Fibroblast of skin of left biceps (primary cell): ENCODE results near the gene BTBD16.

Source experiments
- DNase-seq, 2 experiments: peaks; one replicate each; pipeline ENCODE4 v3.0.0-alpha.2; 2013; ENCODE audit warnings: low read depth in 2 of 2

BTBD16 gene

DNA sequence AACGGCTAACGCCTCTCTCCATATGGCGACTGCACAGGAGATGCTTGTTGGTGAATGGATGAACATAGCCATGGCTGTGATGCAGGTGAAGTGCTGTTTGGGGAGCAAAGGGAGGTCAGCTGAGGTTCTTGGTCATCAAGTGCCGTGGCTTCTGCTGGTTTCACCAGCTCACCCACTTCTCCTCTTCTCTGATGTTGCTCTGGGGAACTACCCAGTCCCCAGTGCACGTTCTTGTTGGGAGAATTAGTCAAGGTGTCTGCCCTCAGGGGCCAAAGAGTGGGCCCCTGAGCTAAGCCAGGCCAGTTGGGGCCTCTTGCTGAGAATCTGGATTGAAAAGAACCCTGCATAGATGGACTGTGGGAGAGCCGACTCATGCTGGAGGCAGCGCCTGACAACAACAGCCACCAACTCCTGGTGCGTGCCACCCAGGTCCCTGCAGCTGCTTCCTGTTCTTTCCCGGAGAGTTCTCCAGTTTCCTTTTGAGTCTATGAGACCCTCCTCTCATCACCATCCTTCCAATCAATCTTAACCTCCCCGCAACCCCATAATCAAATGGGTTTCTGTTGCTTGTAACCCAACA lies 3.0 kb downstream of the BTBD16 start:
- DNase-seq, result no peak

DNA sequence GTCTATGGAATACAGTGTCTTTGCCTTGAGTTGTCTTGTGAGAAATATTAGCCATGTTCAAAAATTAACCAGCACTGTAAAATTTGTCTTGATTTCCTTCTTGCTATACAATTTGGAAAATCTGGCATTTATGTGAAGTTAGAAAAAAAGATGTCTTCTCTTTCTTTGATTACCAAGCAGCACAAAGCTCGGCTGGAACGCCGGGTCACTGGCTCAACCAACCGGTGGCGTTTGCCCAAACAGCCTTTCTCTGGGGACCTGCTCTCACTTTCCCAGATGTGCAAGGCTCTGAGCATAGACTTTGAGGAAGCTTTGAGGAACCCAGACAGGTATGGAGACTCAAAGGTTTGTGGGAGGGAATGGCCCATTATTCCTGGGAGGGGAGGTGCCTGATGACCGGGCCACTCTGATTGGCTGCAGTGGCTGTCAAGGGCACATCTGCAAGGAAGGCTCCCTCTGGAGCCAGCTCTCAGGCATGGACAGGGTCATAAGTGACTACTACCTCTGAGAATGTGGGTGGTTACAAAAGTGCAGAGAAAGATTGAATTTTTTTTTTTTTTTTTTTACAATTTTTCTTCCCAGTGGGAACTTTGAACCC lies 5.6 kb downstream of the BTBD16 start:
- DNase-seq, result no peak

DNA sequence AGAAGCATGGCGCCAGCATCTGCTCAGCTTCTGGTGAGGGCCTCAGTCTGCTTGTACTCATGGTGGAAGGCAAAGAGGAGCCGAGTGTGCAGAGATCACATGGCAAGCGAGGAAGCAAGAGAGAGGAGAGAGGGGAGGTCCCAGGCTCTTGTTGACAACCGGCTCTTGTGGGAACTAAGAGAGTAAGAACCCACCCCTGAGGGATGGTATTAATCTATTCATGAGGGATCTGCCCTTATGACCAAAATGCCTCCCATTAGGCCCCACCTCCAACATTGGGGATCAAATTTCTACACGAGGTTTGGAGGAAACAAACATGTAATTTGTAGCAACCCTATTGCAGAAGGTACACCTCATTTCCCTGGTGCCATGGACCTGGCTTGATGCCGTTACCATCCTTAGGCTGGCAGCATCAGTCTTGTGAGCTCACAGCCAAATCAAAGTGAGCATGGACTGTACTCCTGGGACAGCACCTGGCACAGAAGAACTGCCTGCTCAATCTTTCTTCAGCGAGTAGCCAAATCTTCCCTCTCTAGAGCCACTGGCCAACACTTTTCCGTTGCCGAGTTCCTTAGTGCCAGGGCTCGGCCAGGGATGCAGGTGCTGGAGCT lies 6.5 kb downstream of the BTBD16 start:
- no peak for DNase-seq

DNA sequence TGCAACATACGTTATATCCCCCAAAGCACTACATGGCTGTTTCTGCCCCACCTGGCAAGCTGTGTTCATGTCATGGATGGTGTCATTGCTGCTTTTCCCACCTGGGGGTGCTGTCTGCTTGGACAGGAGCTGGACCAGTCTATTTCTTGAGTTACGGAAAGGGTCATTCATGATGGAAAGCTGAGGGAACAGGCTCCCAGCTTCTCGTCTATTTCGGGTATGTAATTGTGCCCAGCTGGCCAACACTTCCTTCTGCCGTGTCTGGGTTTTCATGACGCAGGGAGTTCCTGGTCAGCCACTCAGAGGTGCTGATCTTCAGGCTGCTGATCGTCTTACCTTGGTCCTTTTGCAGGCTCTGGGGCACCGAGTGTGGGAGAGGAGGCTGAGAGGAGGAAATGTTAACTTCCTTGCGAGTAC lies 8.6 kb downstream of the BTBD16 start:
- DNase-seq, result no peak

DNA sequence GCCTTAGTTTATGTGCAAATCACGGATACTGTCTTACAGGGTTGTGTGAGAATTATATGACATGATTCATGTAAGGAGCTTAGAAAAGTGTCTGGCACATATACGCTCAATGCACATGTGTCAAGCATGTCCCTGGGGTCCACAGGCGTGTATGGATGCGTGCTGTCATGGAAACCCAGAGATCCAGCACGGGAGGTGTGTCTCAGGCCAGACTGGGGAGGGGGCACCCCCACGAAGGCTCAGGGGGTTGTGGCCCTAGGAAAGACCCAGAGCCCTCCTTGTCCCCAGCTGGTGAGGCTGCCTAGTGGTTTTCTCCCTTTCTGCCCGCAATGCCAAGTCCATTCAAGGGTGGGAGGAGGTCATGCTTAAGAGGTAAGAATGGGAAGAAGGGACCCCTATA lies 9.1 kb downstream of the BTBD16 start:
- no peak for DNase-seq

DNA sequence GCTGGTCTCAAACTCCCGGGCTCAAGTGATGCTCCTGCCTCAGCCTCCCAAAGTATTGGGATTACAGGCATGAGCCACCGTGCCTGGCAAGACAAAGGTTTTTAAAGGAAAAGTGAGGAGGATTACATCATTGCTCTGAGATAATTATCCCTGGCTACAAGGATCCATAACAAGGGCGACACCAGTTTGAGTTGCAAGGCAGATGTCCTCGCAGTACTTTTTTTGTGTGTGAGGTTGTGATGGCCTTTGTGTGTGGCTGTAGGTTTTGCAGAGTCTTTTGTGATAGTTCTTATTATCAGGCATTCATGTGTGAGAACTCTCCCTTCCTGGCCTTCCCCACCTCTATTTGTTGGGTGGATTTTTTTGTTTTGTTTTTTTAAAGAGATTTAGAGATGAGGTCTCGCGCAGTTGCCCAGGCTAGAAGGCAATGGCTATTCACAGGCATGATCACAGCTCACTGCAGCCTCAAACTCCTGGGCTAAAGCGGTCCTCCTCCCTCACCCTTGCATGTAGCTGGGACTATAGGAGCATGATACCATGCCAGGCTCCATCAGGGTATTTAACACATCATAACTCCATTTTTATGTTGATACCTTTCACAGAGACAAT lies 10.0 kb downstream of the BTBD16 start:
- DNase-seq, result no peak

DNA sequence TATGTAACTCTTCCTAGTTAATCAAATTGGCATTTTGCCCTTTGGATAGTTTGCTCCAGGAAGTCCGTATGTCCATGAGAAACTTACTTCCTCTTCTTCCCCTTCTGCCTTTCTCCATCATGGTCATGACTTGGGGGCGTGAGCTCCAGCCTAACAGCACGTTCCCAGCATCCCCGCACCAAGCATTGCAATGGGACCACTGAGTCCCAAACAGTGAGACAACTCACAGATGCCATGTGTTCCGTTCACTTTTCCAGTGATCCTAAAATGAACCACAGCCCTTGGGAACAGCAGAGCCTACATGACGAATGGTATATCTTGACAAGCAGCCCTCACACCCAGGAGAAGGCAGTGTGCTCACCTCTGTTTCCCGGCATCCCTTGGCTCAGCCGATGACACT lies 10.7 kb downstream of the BTBD16 start:
- DNase-seq, result no peak

DNA sequence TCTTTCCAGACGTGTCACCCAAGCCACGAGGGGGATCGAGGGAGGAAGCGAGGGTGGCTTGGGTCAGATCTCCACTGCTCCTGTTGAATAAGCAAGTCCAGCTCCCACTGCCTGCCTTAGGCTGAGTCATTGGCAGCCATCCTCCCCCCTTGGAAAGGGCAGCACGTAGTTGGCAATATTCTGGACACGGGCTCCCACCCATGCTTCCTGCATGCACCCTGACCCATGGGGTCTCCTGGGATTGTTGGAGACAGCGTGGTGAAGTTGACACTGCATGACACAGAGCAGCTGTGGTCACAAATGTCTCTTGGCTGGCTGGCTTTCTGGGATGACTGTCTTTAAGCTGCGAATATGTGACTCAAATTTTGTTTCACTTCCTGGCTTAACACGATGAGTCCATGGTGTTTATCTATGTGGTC lies 11.2 kb downstream of the BTBD16 start:
- DNase-seq, result no peak

DNA sequence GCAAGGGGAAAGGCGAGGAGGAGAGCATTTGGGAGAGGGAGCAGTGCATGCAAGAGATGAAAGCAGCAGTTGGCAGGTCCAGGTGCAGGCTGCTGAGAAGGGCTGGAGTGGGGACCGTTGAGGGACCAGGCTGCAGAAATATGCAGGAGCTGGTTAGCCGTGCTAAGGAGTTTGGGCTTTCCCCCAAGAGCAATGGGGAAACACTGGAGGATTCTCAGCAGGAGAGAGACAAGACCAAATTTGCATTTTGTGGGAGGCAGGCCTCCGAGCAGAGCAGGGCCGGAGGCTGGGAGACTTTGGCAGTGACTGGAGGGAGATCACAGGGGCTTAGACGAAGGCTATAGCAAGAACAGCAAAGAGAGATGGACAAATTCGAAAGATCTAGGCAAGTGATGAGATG lies 11.8 kb downstream of the BTBD16 start:
- no peak for DNase-seq

DNA sequence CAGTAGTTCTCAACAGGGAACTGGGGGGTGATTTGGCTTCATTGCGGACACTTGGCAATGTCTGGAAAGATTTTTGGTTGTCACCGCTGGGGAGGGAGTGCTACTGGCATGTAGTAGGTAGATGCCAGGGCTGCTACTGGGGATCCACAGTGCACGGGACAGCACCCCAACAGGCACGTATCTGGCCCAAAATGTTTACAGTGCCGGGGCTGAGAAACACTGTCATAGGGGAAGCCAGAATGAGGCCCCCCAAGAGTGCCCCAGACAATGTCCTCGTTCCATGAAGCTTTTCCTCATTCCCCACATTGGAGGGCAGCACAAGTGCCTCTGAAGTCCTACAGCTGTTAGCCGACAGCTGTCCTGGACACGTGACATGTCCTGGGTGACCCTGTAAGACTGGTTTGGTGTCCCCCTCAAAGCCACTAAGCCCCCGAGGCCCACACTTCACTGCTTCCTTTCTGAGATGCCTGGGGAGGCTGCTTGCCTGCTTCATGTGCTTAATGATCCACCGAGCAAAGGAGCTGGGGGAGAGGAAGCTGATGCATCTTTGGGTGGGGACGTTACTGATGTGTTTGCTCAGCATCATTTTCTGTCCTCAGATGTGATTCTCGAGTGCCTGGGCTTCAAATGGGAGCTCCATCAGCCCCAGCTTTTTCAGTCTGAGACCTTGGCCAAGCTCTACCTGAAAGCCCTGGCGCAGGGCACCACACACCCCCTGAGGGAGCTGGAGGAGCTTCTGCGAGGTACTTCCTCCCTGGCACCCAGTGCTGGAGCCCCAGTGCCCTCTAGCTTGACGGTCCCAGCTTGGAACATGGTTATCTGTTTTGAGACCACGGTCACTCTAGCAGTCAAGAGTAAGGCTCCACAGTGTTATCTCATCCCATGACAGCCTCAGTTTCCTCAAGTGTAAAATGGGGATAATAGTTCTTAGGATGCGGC lies 14.7 kb downstream of the BTBD16 start:
- no peak for DNase-seq

DNA sequence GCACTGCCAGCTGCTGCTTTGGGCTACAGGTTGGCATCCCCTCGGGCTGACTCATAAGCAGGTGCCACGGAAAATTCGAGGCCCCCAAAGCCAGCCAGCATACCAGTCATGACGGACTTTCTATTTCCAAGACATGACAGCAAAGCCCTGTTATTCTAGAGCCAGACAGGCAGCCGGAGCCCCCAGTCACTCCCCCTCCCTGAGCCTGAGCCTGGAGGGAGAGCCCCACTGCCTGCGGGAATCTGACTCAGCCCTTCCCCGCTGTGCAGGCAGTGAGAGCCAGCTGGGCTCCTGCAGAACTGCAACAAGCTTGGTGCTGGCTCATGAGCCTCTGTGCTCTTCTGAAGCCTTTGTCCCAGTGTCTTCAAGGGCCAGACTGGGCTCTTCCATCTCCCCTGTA lies 15.8 kb downstream of the BTBD16 start:
- peak in 1 of 2 experiments; percentile 38 for DNase-seq

DNA sequence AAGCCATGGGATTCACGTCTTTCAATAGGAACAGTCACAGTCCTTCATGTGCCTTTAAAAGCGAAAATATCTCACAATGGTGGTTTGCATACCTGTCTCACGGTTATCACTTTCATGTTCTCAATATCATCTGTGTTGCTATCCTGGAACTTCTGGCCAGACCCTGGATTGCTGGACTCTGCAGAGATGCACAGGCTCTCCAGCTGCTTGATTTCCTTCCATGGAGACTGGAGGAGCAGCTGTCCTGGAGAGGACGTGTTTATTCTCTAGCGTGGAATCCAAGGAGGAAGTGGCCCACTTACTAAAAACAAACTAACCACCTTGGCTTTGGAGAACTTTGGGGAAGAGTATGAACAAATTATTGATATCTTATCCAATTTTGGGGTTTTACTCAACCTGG lies 16.5 kb downstream of the BTBD16 start:
- no peak for DNase-seq

DNA sequence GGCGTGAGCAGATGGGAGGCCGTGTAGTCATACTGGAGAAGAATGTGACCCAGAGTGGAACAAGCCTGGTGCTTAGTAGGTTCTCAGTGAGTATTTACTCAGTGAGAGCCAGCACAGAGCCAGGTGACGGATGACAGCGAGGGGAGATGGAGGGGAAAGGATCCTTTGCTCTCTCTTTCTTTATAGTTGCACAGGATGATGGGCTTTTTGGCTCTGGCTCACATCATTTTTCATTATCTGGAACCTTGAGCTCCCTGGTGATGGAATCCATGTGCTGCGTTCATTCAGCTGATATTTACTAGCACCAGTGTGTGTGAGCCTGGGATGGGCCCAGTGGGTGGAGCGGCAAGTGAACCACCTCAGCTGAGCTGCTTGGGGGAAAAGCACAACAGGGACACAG lies 17.2 kb downstream of the BTBD16 start:
- DNase-seq, result no peak

DNA sequence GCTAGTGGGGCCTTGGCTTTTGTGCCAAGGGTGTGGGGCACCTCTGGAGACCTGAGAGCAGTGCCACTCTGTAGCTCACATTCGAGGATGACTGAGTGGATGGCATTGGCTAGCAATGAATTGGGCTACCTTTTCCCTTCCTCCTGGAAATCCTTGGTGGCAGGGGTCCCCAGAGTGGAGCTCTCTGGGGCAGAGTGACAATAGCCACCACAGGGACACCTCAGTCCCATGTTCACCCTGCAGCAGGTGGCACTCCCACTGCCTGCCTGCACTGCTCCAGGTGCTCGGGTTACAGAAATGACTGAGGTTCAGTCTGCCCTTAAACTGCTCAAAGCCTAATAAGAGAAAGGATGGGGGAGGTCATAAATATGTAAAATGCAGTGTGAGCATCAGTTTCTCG lies 17.8 kb downstream of the BTBD16 start:
- DNase-seq, result no peak

DNA sequence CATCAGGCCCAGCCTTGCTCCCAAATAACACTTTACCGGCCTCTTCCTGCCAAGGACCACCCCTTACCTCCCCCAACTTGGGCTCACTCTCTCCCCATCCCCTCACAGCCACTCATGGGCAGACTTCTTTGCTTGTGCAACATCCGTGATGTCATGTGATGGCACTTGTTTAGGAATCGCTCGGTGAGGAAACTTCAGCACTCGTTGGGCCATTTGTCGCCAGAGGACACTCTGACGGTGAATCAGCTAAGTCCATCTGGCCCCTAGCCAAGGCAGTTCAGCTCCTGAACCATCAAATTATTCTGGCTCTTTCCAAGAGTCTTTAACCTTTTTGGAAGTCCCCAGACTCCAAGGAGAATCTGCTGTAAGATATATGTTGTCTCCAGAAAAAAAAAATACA lies 19.2 kb downstream of the BTBD16 start:
- no peak for DNase-seq

DNA sequence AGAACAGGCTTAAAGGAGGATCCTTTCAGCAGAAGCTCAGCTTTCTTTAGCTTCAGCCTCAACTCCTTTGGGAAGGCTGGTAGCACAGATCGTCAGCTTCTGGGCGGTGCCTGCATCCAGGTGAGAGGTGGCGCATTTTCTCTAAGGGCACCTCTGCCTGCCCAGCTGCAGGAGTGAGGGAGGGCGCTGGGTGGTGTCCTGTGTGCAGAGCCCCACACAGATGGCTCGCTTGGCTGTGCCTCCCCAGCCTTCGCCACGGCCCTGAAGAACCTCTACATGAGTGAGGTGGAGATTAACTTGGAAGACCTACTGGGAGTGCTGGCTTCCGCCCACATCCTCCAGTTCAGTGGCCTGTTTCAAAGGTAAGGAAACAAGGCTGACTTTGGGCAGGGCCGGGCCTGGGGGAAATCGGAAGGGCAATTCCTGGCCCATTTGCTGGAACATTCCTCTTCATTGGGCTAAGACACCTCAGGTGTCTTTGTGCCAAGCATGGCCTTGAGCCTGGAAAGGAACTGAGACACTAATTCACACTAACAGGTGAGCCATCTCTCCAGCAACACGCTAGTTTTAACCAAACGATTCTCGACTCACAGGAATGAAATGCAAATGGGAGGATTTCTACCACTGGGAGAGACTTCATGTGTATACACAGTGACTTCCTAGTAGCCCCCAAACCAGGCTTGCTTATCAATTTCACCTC lies 19.9 kb downstream of the BTBD16 start:
- no peak for DNase-seq

DNA sequence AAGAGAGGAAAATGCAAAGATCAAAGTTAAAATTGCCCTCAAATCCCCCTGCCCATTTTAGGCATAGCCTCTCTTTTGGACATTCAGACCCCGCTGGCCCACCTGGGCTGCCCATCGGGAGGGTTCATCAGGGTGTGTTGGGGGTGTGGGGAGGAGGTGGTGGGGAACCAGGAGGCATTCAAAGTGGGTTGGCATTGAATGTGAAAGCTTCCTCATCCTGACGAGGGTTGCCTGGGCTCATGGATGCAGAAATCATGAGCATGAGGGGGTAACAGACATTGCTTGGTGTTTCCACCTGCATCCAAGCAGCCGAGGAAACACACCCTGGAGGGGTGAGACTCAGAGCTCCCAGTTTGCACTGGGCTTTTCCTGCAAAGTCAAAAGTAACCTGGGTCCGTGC lies 20.6 kb downstream of the BTBD16 start:
- no peak for DNase-seq

DNA sequence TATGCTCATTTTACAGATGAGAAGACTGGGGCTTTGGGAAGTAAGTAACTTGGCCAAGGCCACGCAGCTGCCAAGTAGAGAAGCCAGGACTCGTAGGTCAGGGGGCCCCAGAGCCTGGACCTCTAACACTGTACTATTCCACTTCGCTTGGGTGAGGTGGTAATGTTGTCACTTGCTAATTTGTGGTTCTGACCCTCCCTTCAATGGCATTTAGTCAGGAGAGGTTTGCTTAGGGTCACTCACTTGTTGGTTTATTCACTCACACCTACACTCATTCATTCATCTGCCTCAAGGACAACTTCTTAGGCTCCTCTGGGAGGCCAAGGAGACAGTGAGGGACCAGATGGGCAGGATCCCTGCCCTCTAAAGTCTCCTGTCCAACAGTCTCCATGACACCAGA lies 21.3 kb downstream of the BTBD16 start:
- no peak for DNase-seq

DNA sequence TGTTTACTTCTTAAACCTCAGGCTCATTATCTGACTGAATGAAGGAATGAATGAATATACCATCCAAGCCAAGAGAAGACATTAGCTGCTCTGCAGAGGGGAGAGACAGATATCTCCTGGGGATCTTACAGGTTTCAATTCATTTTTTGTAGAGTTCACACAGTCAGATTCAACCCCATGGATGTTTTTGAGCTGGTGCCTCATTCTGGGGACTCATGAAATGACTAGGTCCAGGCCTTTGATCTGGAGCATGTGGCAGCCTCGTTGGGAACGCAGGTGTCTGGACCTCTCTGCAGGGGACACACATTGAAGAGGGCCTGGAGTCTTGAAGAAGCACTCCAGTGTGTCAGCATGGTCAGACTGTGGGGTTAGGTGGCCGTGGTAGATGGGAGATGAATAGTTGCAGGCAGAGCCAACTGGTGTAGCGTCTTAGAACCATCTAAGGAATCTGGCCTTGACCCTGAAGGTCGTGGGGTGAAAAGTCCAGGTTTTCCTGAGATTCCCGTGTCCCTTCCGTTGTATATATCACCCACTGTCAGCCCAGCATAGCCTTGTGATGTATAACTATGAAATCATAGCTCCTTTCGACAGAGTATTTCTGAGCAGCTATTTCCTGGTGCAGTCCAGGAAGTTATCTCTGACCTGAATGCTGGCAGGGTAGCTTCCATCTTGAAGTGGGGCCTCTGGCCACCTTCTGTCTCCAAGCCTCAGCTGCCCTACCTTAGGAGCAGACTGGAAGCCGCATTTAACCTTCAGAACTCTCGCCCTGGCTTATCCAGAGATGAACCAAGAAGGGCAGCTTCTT lies 22.3 kb downstream of the BTBD16 start:
- DNase-seq, result no peak

DNA sequence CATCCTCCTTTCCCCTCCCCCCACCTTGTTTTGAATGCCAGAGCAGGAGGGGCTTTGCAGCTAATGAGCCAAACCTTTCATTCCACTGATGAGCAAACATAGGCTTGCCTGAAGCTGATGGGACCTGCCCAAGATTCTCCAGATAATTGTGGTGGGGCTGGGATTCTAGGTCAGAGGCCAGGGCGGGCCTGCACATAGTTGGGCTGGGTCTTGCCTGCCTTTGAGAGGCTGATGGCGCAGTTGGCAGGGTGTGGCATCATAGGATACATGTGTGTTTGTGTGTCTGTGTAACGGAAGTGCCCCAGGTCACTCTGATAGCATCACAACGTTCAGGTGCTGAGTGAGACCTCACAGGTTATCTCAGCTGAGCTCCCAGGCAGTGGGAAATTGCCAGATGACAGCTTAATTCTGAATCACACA lies 22.9 kb downstream of the BTBD16 start:
- no peak for DNase-seq
